ENCODE data around the gene MFSD1. TPM values are rescaled to one million over a fixed set of nuclear protein-coding genes. Genes with fewer than 3 reads are reported as not detected.

The MFSD1 gene
- total and polyA plus RNA-seq, 2 donors (not counting 1 experiment from before 2014, with no cell fraction given): 16.4 to 31.8 TPM

DNA sequence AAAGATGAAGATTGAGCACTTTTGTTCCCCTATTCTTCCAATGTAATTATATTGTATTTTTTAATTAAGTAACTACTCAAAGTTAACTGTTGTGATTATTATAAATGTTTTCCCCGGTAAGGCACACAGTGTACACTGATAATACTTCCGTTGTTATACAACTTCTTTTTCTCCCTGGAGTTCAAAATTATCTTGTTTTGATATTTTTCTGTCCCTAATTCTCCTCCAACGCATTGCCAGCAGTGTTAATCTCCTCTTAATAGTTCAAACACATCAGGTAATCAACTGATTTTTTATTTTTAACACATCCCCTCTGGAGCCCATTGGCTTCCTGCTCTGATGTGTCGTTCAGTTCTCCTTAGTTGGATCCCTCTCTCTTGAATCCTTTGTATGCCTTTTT, 32.3 kb upstream of the MFSD1 start:
- H3K4me1 ChIP-seq (ENCODE audit: control insufficient read depth in 2 of 2, insufficient read depth in 2 of 2, low read length in 2 of 2): no peaks in the 10 kb centered on the region
- H3K27ac ChIP-seq (ENCODE audit: low read length in 2 of 2): no peak overlapping the region
- 100% methylated on average over 2 of the region's 4 CpGs for WGBS (ENCODE audit: insufficient coverage)
- H2AFZ ChIP-seq (ENCODE audit: insufficient read depth, low read depth, low read length, poor library complexity, severe bottlenecking): no peak overlapping the region
- DNase-seq (no peak), ATAC-seq (ENCODE audit: low read depth) (no peak)
- Mint-ChIP-seq H3K27me3 (no peaks in the 10 kb centered on the region), H3K4me3 (no peak overlapping the region), H3K4me1 (no peaks in the 10 kb centered on the region), H3K9me3 (ENCODE audit: insufficient read depth) (no peaks in the 10 kb centered on the region), H3K27ac (no peak overlapping the region)
- H3K4me2 ChIP-seq (replicated peaks; ENCODE audit: low read depth, low read length, poor library complexity, severe bottlenecking): no peak overlapping the region
- no peak overlapping the region for H3K9ac ChIP-seq (ENCODE audit: low read length)
- H3K27me3 ChIP-seq (replicated peaks in 1 of 4; ENCODE audit: control extremely low read depth in 1 of 4, control insufficient read depth in 3 of 4, insufficient read depth in 4 of 4, low read length in 3 of 4): no peaks in the 10 kb centered on the region
- no peaks in the 10 kb centered on the region for H3K79me2 ChIP-seq (ENCODE audit: control insufficient read depth, insufficient read depth, low read length)
- no peaks in the 10 kb centered on the region for H3K36me3 ChIP-seq (replicated peaks in 1 of 2; ENCODE audit: control extremely low read depth in 1 of 2, control insufficient read depth in 1 of 2, extremely low read depth in 1 of 2, insufficient read depth in 2 of 2, low read length in 1 of 2)
- H4K20me1 ChIP-seq (ENCODE audit: control insufficient read depth, insufficient read depth, low read length, poor library complexity, severe bottlenecking): no peaks in the 10 kb centered on the region
- H3K9me3 ChIP-seq (ENCODE audit: control extremely low read depth in 1 of 3, control insufficient read depth in 2 of 3, insufficient read depth in 1 of 3, low read length in 2 of 3): no peaks in the 10 kb centered on the region
- no peak overlapping the region for H3K4me3 ChIP-seq (ENCODE audit: control extremely low read depth in 1 of 5, extremely low read depth in 1 of 5, insufficient read depth in 1 of 5, low read depth in 2 of 5, low read length in 4 of 5)
- CTCF ChIA-PET: no interaction called here
- POLR2A ChIA-PET: no interaction called here
- intact Hi-C loops (cut with micrococcal nuclease): no loop called here
- no peak for TF ChIP-seq EZH2 (IDR thresholded peaks at IDR 0.05; ENCODE audit: borderline replicate concordance, insufficient read depth, low read depth, low read length, poor library complexity, severe bottlenecking)
- TF ChIP-seq, protein P1, sequence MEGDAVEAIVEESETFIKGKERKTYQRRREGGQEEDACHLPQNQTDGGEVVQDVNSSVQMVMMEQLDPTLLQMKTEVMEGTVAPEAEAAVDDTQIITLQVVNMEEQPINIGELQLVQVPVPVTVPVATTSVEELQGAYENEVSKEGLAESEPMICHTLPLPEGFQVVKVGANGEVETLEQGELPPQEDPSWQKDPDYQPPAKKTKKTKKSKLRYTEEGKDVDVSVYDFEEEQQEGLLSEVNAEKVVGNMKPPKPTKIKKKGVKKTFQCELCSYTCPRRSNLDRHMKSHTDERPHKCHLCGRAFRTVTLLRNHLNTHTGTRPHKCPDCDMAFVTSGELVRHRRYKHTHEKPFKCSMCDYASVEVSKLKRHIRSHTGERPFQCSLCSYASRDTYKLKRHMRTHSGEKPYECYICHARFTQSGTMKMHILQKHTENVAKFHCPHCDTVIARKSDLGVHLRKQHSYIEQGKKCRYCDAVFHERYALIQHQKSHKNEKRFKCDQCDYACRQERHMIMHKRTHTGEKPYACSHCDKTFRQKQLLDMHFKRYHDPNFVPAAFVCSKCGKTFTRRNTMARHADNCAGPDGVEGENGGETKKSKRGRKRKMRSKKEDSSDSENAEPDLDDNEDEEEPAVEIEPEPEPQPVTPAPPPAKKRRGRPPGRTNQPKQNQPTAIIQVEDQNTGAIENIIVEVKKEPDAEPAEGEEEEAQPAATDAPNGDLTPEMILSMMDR (IDR thresholded peaks at IDR 0.05): no peak

DNA sequence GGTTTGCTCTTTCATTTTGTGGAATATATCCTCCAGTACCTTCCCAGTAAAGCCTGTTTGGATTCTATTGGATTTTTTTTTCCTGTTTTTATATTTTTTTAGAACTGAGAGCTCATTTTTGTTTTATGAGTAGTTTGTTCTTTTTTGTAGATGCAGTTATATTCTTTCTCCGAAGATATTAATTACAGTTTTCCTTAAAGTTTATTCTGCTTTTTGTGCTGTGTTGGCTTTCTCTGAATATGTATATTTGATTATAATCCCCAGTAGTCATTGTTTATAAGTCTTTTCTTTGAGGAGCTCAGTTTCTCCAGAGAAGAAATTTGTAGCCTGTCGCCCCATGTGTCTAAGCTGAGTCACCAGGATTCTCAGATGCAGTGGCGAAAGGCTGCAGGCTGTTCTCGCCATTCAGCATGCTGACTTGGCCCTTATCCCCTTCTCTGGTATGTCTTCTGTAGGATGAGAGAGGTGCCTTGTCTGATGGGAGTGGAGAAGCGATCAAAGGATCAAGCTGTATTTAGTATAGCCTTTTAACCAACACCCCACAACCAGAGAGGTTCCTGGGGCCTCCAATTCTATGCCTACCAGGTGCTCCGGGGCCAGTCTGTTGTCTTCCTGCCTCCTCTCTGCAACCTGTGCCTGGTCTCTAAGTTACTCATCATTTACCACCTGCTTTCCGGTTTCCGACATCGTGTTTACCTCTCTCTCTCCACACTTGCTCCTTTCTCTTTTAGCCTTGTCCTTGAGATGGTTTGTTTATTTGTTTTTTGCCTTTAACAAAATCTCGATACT, 31.7 kb upstream of the MFSD1 start:
- ChIA-PET POLR2A (no interaction called here), CTCF (interaction anchor here (1.0 kb wide), 1 partner anchor 21 kb away, joined by 3 read pairs; no protein-coding TSS in a partner anchor)
- intact Hi-C loops (cut with micrococcal nuclease): no loop called here
- WGBS (ENCODE audit: insufficient coverage): 96% methylated on average over 3 of the region's 10 CpGs
- H4K20me1 ChIP-seq (ENCODE audit: control insufficient read depth, insufficient read depth, low read length, poor library complexity, severe bottlenecking): no peaks in the 10 kb centered on the region
- TF ChIP-seq EZH2 (IDR thresholded peaks at IDR 0.05; ENCODE audit: borderline replicate concordance, insufficient read depth, low read depth, low read length, poor library complexity, severe bottlenecking): no peak
- TF ChIP-seq, protein P1 (IDR thresholded peaks at IDR 0.05): no peak
- H3K27ac ChIP-seq (ENCODE audit: low read length in 2 of 2): no peak overlapping the region
- ATAC-seq (ENCODE audit: low read depth) (no peak), DNase-seq (no peak)
- no peaks in the 10 kb centered on the region for H3K4me1 ChIP-seq (ENCODE audit: control insufficient read depth in 2 of 2, insufficient read depth in 2 of 2, low read length in 2 of 2)
- H3K4me3 ChIP-seq (ENCODE audit: control extremely low read depth in 1 of 5, extremely low read depth in 1 of 5, insufficient read depth in 1 of 5, low read depth in 2 of 5, low read length in 4 of 5): no peak overlapping the region
- no peaks in the 10 kb centered on the region for H3K27me3 ChIP-seq (replicated peaks in 1 of 4; ENCODE audit: control extremely low read depth in 1 of 4, control insufficient read depth in 3 of 4, insufficient read depth in 4 of 4, low read length in 3 of 4)
- H3K4me1 Mint-ChIP-seq: no peaks in the 10 kb centered on the region
- no peak overlapping the region for H3K4me3 Mint-ChIP-seq
- no peak overlapping the region for H3K4me2 ChIP-seq (replicated peaks; ENCODE audit: low read depth, low read length, poor library complexity, severe bottlenecking)
- H3K9me3 ChIP-seq (ENCODE audit: control extremely low read depth in 1 of 3, control insufficient read depth in 2 of 3, insufficient read depth in 1 of 3, low read length in 2 of 3): no peaks in the 10 kb centered on the region
- H3K79me2 ChIP-seq (ENCODE audit: control insufficient read depth, insufficient read depth, low read length): no peaks in the 10 kb centered on the region
- H3K27ac Mint-ChIP-seq: no peak overlapping the region
- H2AFZ ChIP-seq (ENCODE audit: insufficient read depth, low read depth, low read length, poor library complexity, severe bottlenecking): no peak overlapping the region
- no peak overlapping the region for H3K9ac ChIP-seq (ENCODE audit: low read length)
- no peaks in the 10 kb centered on the region for H3K36me3 ChIP-seq (replicated peaks in 1 of 2; ENCODE audit: control extremely low read depth in 1 of 2, control insufficient read depth in 1 of 2, extremely low read depth in 1 of 2, insufficient read depth in 2 of 2, low read length in 1 of 2)
- no peaks in the 10 kb centered on the region for H3K9me3 Mint-ChIP-seq (ENCODE audit: insufficient read depth)
- H3K27me3 Mint-ChIP-seq: no peaks in the 10 kb centered on the region
